A549 treated with DMSO at 1 μM for 4 hours (cell line): ENCODE results near the gene OSBPL8. TPM values are rescaled to one million over a fixed set of nuclear protein-coding genes. Genes with fewer than 3 reads are reported as not detected.

Experiments
- total RNA-seq: library from RNA; stranded (reverse); fragments of 200-300 nt; extraction: Qiagen RNA extraction; gene quantifications from 5 replicates; pipeline ENCODE4 v1.2.3, GENCODE V29; 2022; ENCODE audit warnings: low read depth

OSBPL8 gene
- 13.6 to 24.5 TPM (median 22.5 TPM) in 5 replicates for total RNA-seq

GRCh38 chr12:76559400-76560085 lies at the start of gene OSBPL8:
TSS of gene OSBPL8 (minus strand) at chr12:76559771. CDS start at chr12:76487551, 72,220 bp downstream.

GRCh38 chr12:76348079-76348901 lies 211.3 kb downstream of the OSBPL8 start, which contains the start of gene BBS10:
TSS of gene BBS10 (minus strand) at chr12:76348415. CDS start at chr12:76348358, 57 bp downstream.

Other genes with a start within 250 kb of the OSBPL8 start
- 3.8 to 5.8 TPM (median 4.7 TPM) in 5 replicates for gene BBS10, start 211.4 kb downstream of the OSBPL8 start, total RNA-seq
- 8.8 to 19.6 TPM (median 12.1 TPM) in 5 replicates for gene ZDHHC17, start 204.3 kb upstream of the OSBPL8 start, total RNA-seq